Activated CD4-positive, alpha-beta T cell treated with anti-CD3 and anti-CD28 coated beads, Interleukin-2, amount 50 U/mL, for 4 hours (primary cell): Measurements from ENCODE around the gene SCUBE3.
A peak's percentile ranks its signal among the peaks of the same experiment; 100 is the strongest.

ENCODE experiments used
- DNase-seq, 2 experiments: peaks; one replicate each; pipeline ENCODE4 v3.0.0-alpha.2; 2020

The SCUBE3 gene

GRCh38 chr6:35275744-35276260 lies 62.0 kb downstream of the SCUBE3 start:
- no peak for DNase-seq

GRCh38 chr6:35278708-35279107 lies 65.0 kb downstream of the SCUBE3 start:
- no peak for DNase-seq

- no peak for DNase-seq
These were observed 67.1 kb downstream of the SCUBE3 start for GRCh38 chr6:35280903-35281302.

GRCh38 chr6:35282472-35282871 lies 68.7 kb downstream of the SCUBE3 start:
- DNase-seq: no peak

- no peak for DNase-seq
These were observed 69.6 kb downstream of the SCUBE3 start for GRCh38 chr6:35283361-35283760.

- DNase-seq: no peak
These were observed 74.1 kb downstream of the SCUBE3 start for GRCh38 chr6:35287671-35288396.

GRCh38 chr6:35288834-35289233 lies 75.1 kb downstream of the SCUBE3 start:
- DNase-seq: no peak

- no peak for DNase-seq
These were observed 77.7 kb downstream of the SCUBE3 start for GRCh38 chr6:35291491-35291890.

- no peak for DNase-seq
These were observed 78.7 kb downstream of the SCUBE3 start for GRCh38 chr6:35292494-35292893.

- no peak for DNase-seq
These were observed 79.9 kb downstream of the SCUBE3 start for GRCh38 chr6:35293681-35294080.

- DNase-seq: peak; percentile 34 to 46
These were observed 80.7 kb downstream of the SCUBE3 start for GRCh38 chr6:35294308-35294945.

- DNase-seq: no peak
These were observed 81.3 kb downstream of the SCUBE3 start for GRCh38 chr6:35295036-35295435.

- DNase-seq: no peak
These were observed 82.0 kb downstream of the SCUBE3 start for GRCh38 chr6:35295521-35296315.

- no peak for DNase-seq
These were observed 83.3 kb downstream of the SCUBE3 start for GRCh38 chr6:35296931-35297600.

- peak; percentile 84 to 85 for DNase-seq
These were observed 84.1 kb downstream of the SCUBE3 start, which contains the start of gene DEF6 for GRCh38 chr6:35297601-35298481. Gene DEF6 (plus strand): TSS chr6:35297818. CDS start chr6:35297857, 39 bp downstream.

GRCh38 chr6:35298625-35299140 lies 84.9 kb downstream of the SCUBE3 start:
- DNase-seq: no peak

- DNase-seq: no peak
These were observed 85.9 kb downstream of the SCUBE3 start for GRCh38 chr6:35299674-35300073.

- DNase-seq: peak in 1 of 2 experiments; percentile 33
These were observed 87.1 kb downstream of the SCUBE3 start for GRCh38 chr6:35300848-35301247.
